HG03066 (cell line): ENCODE data around the gene ARFGAP2.
A peak's percentile ranks its signal among the peaks of the same experiment; 100 is the strongest.
"Not testable (repeated sequence)": the region's sequence is repeated elsewhere in the genome, so short reads cannot be mapped to it uniquely, and the experiment has no call there.

ENCODE experiments used
- ATAC-seq: cut with Tn5 transposase; IDR thresholded peaks from one replicate; pipeline ENCODE4 v1.9.1; 2021; ENCODE audit warnings: low read depth; ENCODE audit not compliant: unreplicated experiment

ARFGAP2 gene

DNA sequence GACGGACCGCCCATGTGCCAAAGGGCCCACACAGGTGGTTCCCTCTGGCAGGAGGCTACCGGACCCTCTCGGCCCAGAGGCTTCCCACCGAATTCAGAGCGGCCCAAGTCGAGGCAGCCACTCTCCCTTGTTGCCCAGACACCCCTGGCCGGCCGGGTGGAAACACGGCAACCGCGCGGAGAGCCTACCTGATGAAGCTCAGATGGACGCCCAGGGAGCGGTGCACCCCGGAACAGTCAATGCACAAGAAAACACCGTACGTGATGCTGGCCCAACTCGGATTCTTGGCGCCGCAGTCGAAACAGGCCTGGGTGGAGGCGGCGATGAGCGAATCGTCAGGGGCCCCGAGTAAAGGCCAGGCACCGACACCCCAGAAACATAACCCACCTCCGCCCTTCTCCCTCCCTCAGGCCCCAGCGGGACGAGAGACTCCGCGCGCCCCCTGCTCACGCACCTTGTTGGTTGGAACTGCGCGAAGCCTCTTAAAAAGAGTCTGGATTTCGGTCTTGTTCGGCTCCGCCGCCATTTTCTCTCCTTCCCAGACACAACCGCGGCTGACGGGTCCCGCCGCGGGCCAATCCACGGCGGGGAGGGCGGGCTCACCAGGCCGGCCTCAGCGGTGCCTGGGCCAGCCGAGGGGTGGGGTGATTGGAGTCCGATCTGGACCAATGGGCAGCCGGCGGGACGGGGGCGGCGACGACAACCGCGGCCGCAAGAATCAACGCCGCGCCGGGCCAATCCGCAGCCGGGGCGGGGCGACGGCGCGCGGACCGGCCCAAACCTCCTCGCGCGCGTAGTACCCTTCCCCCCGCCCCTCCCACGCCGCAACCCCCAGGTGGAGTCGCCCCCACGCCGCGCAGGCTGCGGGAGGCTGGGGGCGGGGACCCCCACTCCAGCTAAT is at the start of gene ARFGAP2:
TSS of gene ARFGAP2 (minus strand) at position 552 of the 901 bp plus-strand sequence. CDS start at position 526, 26 bp downstream.
- peak; percentile 87 for ATAC-seq

- ATAC-seq: peak; percentile 83
Observed at GRCh38 chr11:47225552-47226400, 49.1 kb upstream of the ARFGAP2 start.

DNA sequence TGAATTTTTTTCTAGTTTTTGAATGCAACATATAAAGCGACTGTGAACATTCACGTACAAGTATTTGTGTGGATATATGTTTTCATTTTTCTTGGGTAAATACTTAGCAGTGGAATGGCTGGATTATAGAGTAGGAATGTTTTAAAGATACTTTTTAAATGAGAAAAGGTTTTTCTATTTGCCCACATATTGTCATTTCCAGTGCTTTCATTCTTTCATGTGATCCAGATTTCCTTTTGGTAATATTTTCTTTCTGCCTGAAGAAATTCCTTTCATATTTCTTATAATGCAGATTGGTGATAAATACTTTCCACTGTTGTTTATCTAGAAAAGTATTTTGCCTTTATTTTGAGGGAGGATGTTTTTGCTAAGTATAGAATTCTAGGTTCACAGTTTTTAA is 46.0 kb upstream of the ARFGAP2 start:
- ATAC-seq: no peak

GRCh38 chr11:47220401-47220821 is 43.7 kb upstream of the ARFGAP2 start:
- no peak for ATAC-seq

- ATAC-seq: no peak
Observed at GRCh38 chr11:47216121-47216798, 39.6 kb upstream of the ARFGAP2 start.

- ATAC-seq: no peak
Observed at GRCh38 chr11:47215366-47215910, 38.8 kb upstream of the ARFGAP2 start.

DNA sequence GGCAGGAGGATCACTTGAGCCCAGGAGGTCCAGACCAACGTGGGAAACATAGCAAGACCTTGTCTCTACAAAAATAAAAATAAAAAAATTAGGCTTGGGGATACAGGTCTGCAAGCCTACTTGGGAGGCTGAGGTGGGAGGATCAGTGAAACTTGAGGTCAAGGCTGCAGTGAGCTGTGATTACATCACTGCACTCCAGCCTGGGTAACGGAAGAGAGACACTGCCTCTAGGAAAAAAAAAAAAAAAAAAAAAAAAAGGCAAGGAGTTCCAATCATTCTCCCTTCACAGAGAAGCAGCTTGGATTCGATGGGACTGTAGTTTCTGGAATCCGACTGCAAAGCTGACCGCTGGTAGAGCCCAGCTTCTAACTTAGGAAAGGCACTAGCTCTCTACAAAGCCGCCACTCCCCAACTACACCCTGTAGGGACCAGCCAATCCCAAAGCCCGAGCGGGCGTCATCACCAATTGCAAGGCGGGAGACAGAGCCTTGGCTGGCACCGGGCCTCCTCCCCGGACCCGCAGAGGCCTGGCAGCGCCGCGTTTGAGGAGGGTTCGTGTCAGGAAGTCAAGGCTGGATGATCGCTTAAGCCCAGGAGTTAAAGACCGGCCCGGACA is 37.4 kb upstream of the ARFGAP2 start:
- peak; percentile 68 for ATAC-seq

- ATAC-seq: no peak
Observed at GRCh38 chr11:47212938-47213337, 36.3 kb upstream of the ARFGAP2 start.

DNA sequence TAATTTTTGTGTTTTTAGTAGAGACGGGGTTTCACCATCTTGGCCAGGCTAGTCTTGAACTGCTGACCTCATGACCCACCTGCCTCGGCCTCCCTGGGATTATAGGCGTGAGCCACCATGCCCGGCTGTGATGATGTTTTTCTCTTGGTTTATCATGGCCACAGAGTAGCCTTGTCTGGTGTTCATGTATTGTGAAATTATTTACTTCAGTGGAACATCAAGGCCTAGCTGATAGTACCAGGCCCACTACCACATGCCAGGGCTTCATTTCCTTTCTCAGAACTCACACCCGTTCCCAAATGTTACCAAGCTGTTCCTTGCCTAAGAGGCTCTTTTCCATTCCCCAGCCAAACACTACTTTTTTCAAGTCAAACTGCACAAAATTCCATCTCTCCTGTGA is 31.9 kb upstream of the ARFGAP2 start:
- no peak for ATAC-seq

- ATAC-seq: not testable (repeated sequence)
Observed at GRCh38 chr11:47208008-47208552, 31.4 kb upstream of the ARFGAP2 start.

DNA sequence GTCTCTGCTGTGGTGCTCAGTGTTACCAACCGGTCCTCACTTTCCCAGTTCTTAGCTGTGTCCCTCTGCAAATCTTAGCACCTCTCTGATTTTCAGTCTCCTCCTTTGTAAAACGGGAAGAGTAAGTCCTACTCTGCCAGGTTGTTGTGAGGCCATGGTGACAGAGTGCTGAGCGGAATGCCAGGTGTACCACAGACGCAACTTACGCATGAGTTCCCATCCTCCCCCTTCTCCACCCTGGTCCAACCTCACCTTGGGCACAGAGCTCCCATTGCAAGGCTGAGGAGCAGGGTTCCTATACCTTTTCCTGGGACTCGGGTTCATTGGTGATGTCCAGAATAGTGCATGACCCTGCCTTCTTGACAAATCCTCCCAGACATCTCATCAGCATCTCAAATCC is 30.8 kb upstream of the ARFGAP2 start:
- ATAC-seq: no peak

DNA sequence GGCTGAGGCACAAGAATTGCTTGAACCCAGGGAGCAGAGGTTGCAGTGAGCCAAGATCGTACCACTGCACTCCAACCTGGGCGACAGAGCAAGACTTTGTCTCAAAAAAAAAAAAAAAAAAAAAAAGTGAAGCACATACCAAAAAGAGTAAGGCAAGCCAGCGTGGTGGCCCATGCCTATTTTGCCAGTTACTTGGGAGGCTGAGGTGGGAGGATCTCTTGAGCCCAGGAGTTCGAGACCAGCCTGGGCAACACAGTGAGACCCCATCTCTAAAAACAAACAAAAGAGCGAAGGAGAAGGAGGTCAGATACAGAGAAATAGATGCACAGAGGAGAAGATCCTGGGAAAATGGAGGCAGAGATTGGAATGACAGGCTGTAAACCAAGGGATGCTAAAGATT is 29.9 kb upstream of the ARFGAP2 start:
- not testable (repeated sequence) for ATAC-seq

DNA sequence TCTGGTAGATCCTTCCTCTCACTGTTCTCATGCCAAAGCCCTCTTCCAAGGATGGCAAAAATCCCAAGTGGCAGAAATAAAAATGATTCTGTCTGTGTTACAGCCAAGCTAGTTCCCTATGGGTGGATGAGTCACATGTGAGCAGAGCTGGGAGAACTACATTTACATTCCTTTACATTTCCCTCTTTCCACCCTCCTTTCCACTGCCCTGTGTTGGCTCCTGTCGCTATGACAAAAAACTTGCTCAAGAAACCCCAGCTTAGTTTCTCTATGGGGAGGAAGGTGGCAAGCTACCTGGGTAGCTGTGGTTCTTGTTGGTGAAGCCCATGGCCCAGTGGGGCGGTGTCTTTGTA is 27.9 kb upstream of the ARFGAP2 start:
- ATAC-seq: no peak

GRCh38 chr11:47202576-47202975 is 25.9 kb upstream of the ARFGAP2 start:
- no peak for ATAC-seq

DNA sequence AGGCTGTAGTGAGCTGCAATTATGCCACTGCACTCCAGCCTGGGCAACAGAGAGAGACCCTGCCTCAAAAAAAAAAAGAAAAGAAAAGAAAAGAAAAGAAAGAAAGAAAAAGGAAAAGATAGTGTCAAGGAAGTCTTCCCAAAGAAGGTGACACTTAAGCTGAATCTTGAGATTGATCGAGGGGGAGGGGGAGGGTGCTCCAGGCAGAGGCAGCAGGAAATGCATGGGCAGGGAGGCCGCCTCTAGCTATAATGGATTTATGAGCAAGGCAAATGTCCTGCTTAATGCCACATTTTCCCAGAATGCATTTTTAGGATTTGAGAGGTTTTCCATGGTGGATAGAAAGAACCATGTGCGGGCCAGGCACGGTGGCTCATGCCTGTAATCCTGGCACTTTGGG is 24.3 kb upstream of the ARFGAP2 start:
- no peak for ATAC-seq

DNA sequence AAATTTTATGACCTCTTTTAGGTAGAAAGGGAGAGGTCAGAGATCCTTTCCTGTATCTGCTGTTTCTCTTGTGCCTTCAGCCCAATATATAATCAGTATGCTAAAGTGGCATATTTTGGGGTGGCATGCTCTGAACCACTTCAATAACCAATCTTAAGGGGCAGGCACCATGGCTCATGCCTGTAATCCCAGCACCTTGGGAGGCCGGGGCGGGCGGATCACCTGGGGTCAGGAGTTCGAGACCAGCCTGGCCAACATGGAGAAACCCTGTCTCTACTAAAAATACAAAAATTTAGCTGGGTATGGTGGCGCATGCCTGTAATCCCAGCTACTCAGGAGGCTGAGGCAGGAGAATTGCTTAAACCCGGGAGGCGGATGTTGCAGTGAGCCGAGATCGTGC is 21.5 kb upstream of the ARFGAP2 start:
- not testable (repeated sequence) for ATAC-seq

- ATAC-seq: no peak
Observed at GRCh38 chr11:47192111-47192510, 15.4 kb upstream of the ARFGAP2 start.

GRCh38 chr11:47191137-47191536 is 14.5 kb upstream of the ARFGAP2 start:
- not testable (repeated sequence) for ATAC-seq

- ATAC-seq: no peak
Observed at GRCh38 chr11:47189100-47189834, 12.6 kb upstream of the ARFGAP2 start.
